GM19193 (cell line): ENCODE data around the gene FHL5.

Experiments
- POLR2A ChIP-seq: IDR thresholded peaks from 4 replicates; pipeline ENCODE4 v1.6.1; 2011; ENCODE audit not compliant: insufficient read depth, insufficient read length; ENCODE audit errors: extremely low read depth

The FHL5 gene, protein sequence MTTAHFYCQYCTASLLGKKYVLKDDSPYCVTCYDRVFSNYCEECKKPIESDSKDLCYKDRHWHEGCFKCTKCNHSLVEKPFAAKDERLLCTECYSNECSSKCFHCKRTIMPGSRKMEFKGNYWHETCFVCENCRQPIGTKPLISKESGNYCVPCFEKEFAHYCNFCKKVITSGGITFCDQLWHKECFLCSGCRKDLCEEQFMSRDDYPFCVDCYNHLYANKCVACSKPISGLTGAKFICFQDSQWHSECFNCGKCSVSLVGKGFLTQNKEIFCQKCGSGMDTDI

DNA sequence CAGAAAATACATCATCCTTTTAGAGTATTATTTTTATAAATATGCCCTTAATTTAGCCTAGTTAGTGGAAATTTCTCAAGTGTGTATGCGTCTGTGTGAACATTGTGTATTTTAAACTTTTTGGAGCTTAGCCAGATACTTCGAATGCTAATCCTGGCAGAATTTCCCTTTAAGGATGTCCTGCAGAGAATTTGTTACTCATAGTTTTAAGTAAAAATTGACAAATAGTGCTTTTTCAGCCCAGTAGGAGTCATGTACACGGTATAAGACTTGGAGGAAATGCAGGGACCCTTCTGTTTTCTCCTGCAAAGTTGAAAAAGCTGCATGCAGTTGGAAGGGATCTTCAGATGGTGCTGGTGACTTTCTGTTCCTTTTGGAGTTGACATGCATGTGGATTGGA, at the start of gene FHL5:
Gene FHL5 (plus strand): TSS at position 243 of the 400 bp plus-strand sequence. CDS start 40,486 bp downstream, outside the sequence.
- TF ChIP-seq POLR2A, result no peak

- TF ChIP-seq POLR2A, result no peak
Measured at GRCh38 chr6:96520171-96521115, 42.5 kb upstream of the FHL5 start.

- no peak for TF ChIP-seq POLR2A
Measured at GRCh38 chr6:96521306-96521643, 41.7 kb upstream of the FHL5 start.

GRCh38 chr6:96521644-96522464, 41.1 kb upstream of the FHL5 start, which contains the start of gene UFL1:
TSS of gene UFL1 (plus strand) at chr6:96521806. CDS start at chr6:96521874, 68 bp downstream.
- TF ChIP-seq POLR2A, result peak; percentile 99

GRCh38 chr6:96522465-96523009, 40.4 kb upstream of the FHL5 start:
- no peak for TF ChIP-seq POLR2A

DNA sequence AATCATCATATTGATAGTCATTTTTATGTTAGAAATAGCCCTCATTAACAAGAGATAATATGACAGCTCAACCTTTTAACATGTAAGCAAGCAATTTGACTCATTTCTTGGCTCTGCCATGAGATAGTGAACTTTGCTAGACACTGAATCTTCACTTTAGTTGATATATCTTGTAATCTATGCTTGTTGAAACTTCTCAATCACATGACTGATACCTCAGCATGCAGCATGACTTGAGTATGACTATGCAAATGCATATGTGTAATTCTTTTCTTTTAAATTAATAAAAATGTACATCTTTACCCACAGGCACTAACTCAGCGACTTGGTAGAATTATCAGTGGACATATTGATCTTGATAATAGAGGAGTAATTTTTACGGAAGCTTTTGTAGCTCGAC, 34.7 kb upstream of the FHL5 start:
- no peak for TF ChIP-seq POLR2A

DNA sequence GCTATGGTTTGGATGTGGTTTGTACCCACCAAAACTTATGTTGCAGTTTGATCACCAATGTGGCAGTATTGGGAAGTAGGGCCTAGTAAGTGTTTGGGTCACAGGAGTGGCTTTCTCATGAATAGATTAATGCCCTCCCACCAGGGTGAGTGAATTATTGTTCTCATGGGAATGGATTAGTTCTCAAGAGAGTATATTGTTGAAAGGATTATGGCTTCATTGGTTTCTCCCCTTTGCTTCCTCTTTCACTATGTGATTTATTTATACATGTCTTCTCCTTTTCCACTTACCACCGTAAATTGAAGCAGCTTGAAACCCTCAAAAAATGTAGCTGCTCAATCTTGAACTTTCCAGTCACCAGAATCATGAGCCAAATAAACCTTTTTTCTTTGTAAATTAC, 30.5 kb upstream of the FHL5 start:
- no peak for TF ChIP-seq POLR2A

- no peak for TF ChIP-seq POLR2A
Measured at GRCh38 chr6:96537726-96538125, 25.2 kb upstream of the FHL5 start.

DNA sequence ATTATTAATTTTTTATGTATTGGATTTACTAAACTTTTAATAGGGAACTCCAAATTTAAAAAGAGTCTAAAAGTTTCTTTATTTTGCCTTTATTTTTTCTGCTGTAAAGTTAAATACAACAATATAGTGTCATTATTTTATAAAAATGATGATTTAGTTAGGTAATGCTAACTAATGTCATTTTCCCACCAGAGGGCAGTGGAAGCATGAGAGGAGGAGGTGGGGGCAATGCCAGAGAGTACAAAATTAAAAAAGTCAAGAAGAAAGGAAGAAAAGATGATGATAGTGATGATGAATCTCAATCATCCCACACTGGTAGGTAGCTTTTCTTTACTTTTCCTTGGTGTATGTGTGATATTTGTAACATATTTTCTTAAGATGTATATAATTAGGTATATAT, 20.2 kb upstream of the FHL5 start:
- TF ChIP-seq POLR2A, result no peak

GRCh38 chr6:96545882-96546281, 17.0 kb upstream of the FHL5 start:
- TF ChIP-seq POLR2A, result no peak

DNA sequence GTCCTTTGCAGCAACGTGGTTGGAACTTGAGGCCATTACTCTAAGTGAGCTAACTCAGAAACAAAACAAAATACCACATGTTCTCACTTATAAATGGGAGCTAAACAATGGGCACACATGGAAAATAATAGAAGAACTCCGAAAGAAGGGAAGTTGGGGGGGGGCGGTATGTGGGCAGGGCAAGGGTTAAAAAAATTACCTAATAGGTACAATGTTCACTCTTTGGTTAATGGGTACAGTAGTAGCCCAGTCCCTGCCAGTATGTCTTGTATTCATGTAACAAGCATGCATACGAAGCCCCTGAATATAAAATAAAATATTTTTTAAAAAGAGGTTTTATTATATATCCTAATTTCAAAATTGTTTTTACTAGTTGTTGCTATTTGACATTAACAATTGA, 15.3 kb upstream of the FHL5 start:
- no peak for TF ChIP-seq POLR2A

- TF ChIP-seq POLR2A, result no peak
Measured at GRCh38 chr6:96554558-96554957, 8.4 kb upstream of the FHL5 start.

DNA sequence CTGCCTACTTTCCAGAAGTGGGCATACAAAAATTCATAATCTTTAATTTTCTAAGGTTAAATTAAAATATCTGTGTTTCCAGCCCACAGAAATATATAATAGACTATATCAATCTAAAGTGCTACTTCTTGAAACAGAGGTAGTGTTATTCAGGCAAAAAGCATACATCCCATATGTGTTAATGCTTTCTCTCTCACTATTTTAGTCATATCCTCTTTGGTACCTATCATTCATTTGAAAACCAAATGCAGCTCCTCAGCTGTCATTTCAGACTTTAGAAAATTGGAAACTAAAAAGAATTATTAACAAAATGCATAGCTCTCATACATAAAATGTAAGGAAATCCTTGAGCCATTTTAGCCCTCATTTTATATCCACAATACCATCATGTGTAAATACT, 925 bp downstream of the FHL5 start:
- TF ChIP-seq POLR2A, result no peak

GRCh38 chr6:96570053-96570452, 7.1 kb downstream of the FHL5 start:
- TF ChIP-seq POLR2A, result no peak

DNA sequence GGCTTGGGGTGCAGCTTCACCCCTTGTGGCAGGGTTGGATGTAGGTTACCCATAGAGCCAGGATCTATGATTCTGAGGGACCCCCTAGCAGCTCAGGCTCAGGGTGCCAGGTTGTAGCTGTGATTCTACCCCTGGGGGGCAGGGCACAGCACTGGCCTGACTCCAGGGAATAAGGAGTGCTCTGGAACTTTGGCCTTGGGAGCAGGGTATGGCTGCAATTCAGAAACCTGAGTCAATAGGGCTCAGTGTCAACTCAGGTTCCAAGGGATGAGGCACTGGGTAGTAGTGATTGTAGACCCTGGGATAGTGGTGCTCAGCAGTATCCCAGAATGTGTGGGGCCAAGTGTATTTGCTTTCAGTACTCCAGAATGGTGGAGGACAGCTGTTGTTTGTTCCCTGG, 8.6 kb downstream of the FHL5 start:
- no peak for TF ChIP-seq POLR2A
